ENCODE measurements around the gene CYTH1.

The CYTH1 gene

GRCh38 chr17:78804777-78805176 is 22.7 kb upstream of the CYTH1 start:
- no peaks in the 10 kb centered on the region for H3K9me3 ChIP-seq (ENCODE audit: insufficient read depth, low read depth, low read length)
- WGBS = 97% methylated on average over 11 of the region's 11 CpGs
- no peaks in the 10 kb centered on the region for H3K27me3 ChIP-seq (ENCODE audit: insufficient read depth, low read length)
- H3K4me3 ChIP-seq (ENCODE audit: low read length) = no peak overlapping the region
- no peak overlapping the region for H3K9ac ChIP-seq (ENCODE audit: low read depth, low read length)
- H3K4me1 ChIP-seq (ENCODE audit: insufficient read depth, low read length) = no peaks in the 10 kb centered on the region
- H3K36me3 ChIP-seq (ENCODE audit: insufficient read depth, low read length) = peaks cover 89% of the 10 kb centered on the region
- H3K27ac ChIP-seq (ENCODE audit: low read depth, low read length) = no peak overlapping the region

DNA sequence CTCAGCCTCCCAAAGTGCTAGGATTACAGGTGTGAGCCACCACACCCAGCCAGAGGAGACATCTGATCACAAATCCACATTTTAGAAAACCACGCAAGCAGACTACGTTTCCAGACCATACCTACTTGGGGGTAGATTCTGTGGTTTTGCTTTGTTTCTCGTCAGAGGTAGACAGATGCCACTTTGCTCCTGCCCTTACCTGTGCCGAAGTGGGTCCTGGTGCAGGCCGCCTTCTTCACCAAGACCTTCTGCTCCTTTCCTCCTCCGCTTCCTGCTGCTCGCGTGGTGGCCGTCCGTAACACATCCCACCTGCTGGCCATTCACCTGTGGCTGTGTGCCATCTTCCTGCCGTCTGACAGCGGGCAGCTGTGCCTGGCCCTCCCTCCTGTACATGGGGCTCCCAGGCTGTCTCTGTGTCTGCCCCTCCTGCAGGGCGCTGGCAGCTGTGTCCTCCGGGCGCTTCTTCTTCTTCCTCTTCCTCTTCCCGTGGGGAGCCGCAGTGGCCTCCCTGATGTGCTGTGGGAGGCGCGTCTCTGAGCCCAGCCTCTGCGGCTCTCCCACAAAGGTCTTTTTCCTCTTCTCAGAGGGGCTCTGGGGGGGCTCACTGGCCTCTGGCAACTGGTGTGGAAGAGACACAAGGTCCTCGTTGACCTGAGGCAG is 21.2 kb upstream of the CYTH1 start:
- Histone ChIP-seq H3K4me3 (ENCODE audit: low read length) (no peak overlapping the region), H3K27ac (ENCODE audit: low read depth, low read length) (no peak overlapping the region), H3K9me3 (ENCODE audit: insufficient read depth, low read depth, low read length) (no peaks in the 10 kb centered on the region), H3K36me3 (ENCODE audit: insufficient read depth, low read length) (peaks cover 89% of the 10 kb centered on the region), H3K9ac (ENCODE audit: low read depth, low read length) (no peak overlapping the region), H3K4me1 (ENCODE audit: insufficient read depth, low read length) (no peaks in the 10 kb centered on the region), H3K27me3 (ENCODE audit: insufficient read depth, low read length) (no peaks in the 10 kb centered on the region)
- 94% methylated on average over 21 of the region's 21 CpGs for WGBS

- no peaks in the 10 kb centered on the region for H3K27me3 ChIP-seq (ENCODE audit: insufficient read depth, low read length)
- no peak overlapping the region for H3K27ac ChIP-seq (ENCODE audit: low read depth, low read length)
- no peak overlapping the region for H3K9ac ChIP-seq (ENCODE audit: low read depth, low read length)
- H3K4me1 ChIP-seq (ENCODE audit: insufficient read depth, low read length) = no peaks in the 10 kb centered on the region
- 97% methylated on average over 14 of the region's 14 CpGs for WGBS
- H3K9me3 ChIP-seq (ENCODE audit: insufficient read depth, low read depth, low read length) = no peaks in the 10 kb centered on the region
- H3K4me3 ChIP-seq (ENCODE audit: low read length) = no peak overlapping the region
- peaks cover 89% of the 10 kb centered on the region for H3K36me3 ChIP-seq (ENCODE audit: insufficient read depth, low read length)
These were observed 20.4 kb upstream of the CYTH1 start for GRCh38 chr17:78802459-78802858.

- 94% methylated on average over 30 of the region's 30 CpGs for WGBS
- Histone ChIP-seq H3K36me3 (ENCODE audit: insufficient read depth, low read length) (peaks cover 89% of the 10 kb centered on the region), H3K9ac (ENCODE audit: low read depth, low read length) (no peak overlapping the region)
These were observed 19.9 kb upstream of the CYTH1 start for GRCh38 chr17:78802008-78802407.

GRCh38 chr17:78800132-78800931 is 18.3 kb upstream of the CYTH1 start:
- H3K4me1 ChIP-seq (ENCODE audit: insufficient read depth, low read length) = no peaks in the 10 kb centered on the region
- H3K36me3 ChIP-seq (ENCODE audit: insufficient read depth, low read length) = peaks cover 89% of the 10 kb centered on the region
- H3K27me3 ChIP-seq (ENCODE audit: insufficient read depth, low read length) = no peaks in the 10 kb centered on the region
- H3K27ac ChIP-seq (ENCODE audit: low read depth, low read length) = no peak overlapping the region
- 95% methylated on average over 18 of the region's 18 CpGs for WGBS
- no peak overlapping the region for H3K9ac ChIP-seq (ENCODE audit: low read depth, low read length)
- H3K9me3 ChIP-seq (ENCODE audit: insufficient read depth, low read depth, low read length) = no peaks in the 10 kb centered on the region
- no peak overlapping the region for H3K4me3 ChIP-seq (ENCODE audit: low read length)

More at GRCh38 chr17:78802008-78802407, 19.9 kb upstream of the CYTH1 start:
- no peak overlapping the region for H3K4me3 ChIP-seq (ENCODE audit: low read length)
- no peaks in the 10 kb centered on the region for H3K9me3 ChIP-seq (ENCODE audit: insufficient read depth, low read depth, low read length)
- H3K27ac ChIP-seq (ENCODE audit: low read depth, low read length) = no peak overlapping the region
- H3K27me3 ChIP-seq (ENCODE audit: insufficient read depth, low read length) = no peaks in the 10 kb centered on the region
- H3K4me1 ChIP-seq (ENCODE audit: insufficient read depth, low read length) = no peaks in the 10 kb centered on the region

DNA sequence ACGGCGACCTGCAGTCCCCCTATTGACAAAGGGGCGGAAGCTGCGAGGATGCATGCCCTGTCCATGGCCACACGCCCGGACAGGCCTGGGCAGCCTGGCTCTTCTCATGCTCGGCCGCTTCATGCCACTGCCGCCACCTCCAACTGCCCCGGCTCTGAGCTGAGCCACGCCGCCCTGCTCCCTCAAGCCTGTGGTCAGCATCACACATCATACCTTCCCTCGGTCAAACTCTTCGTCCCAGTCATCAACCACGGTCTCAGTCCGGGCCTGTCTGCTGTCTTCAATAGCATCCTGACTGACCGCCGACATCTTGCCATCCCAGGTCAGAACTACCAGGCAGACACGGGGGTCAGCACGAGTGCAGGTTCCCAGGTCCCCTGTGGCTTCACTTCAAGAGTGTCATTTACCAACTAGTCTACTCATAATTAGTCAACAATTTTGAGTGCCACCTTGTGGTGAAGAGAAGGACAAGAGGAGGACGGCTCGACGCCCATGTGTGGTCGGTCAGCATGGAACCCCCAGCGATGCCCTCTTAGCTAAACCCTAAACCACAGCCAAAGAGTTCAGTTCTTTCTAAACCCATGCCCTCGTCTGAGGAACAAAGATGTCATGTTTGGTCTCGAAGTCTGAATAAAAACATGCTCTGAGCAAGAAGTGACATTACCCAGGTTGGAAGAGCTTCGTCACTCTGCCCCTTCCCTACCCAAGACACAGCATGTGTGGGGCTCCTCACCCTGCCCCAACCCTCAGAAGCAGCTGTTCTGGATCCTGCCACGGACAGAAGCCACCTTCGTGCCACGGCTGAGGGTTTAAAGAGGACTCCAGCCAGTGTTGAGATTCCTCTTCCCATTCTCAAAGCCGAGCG is 16.9 kb upstream of the CYTH1 start:
- no peak overlapping the region for H3K27ac ChIP-seq (ENCODE audit: low read depth, low read length)
- WGBS = 93% methylated on average over 33 of the region's 33 CpGs
- H3K4me1 ChIP-seq (ENCODE audit: insufficient read depth, low read length) = no peaks in the 10 kb centered on the region
- peaks cover 88% of the 10 kb centered on the region for H3K36me3 ChIP-seq (ENCODE audit: insufficient read depth, low read length)
- no peaks in the 10 kb centered on the region for H3K9me3 ChIP-seq (ENCODE audit: insufficient read depth, low read depth, low read length)
- no peak overlapping the region for H3K4me3 ChIP-seq (ENCODE audit: low read length)
- no peaks in the 10 kb centered on the region for H3K27me3 ChIP-seq (ENCODE audit: insufficient read depth, low read length)
- H3K9ac ChIP-seq (ENCODE audit: low read depth, low read length) = no peak overlapping the region

DNA sequence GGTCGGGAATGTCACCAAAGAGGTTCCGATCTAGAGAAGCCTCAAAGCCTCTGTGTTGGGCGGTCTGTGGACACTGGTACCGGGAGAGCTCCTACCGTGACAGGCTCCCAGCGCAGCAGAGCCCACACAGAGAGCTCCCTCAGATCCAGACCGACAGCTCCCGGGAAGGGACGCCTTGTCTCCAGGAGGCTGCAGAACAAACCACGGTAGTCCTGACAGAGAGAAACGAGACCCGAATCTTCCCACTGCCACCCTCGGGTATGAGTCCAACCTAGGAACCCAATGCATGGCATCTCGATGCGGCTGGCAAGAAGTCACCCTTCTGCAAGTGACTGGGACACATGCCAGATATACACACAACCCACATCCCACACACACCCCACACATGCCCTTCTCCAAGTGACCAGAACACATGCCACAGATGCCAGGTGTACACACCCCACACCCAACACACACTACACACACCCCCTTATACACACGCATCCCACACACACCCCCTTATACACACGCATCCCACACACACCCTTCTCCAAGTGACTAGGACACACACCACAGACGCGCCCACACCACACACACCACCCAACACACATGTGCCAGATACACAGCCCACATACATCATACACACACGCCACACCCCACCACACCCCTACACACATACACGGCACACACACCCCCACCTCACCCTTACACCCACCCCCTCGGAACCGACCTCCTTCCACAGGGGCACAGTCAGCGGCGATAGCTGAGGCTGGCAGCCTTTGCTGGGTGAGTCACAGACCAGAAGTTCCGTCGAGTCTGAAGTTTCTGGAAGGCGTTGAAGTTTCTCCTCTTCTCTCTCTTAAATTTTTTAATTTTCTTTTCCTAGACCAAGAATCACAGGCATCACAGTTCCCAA is 15.9 kb upstream of the CYTH1 start:
- WGBS = 93% methylated on average over 28 of the region's 28 CpGs
- Histone ChIP-seq H3K27me3 (ENCODE audit: insufficient read depth, low read length) (no peaks in the 10 kb centered on the region), H3K9ac (ENCODE audit: low read depth, low read length) (no peak overlapping the region), H3K9me3 (ENCODE audit: insufficient read depth, low read depth, low read length) (no peaks in the 10 kb centered on the region), H3K4me1 (ENCODE audit: insufficient read depth, low read length) (no peaks in the 10 kb centered on the region), H3K4me3 (ENCODE audit: low read length) (no peak overlapping the region), H3K27ac (ENCODE audit: low read depth, low read length) (no peak overlapping the region), H3K36me3 (ENCODE audit: insufficient read depth, low read length) (peaks cover 87% of the 10 kb centered on the region)

DNA sequence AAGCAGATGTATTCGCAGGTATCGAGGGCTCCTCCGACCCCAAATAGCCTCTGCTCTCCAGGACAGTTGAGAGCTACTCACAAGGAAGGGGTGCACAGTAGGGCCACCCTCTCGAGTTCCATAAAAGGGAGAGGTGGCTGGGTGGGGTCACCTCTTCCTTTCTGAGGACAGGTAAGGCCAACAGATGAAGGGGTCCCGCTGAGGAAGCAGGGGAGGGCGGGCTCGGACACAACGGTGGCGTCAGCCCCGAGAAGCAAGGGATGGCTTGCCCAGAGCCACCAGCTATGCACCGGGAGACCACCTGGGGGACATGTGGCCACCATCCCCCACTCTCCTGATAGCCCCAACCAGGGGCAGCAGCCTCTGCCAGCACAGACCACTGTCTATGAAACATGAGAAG is 15.1 kb upstream of the CYTH1 start:
- Histone ChIP-seq H3K9ac (ENCODE audit: low read depth, low read length) (no peak overlapping the region), H3K9me3 (ENCODE audit: insufficient read depth, low read depth, low read length) (no peaks in the 10 kb centered on the region), H3K27me3 (ENCODE audit: insufficient read depth, low read length) (no peaks in the 10 kb centered on the region), H3K36me3 (ENCODE audit: insufficient read depth, low read length) (peaks cover 80% of the 10 kb centered on the region), H3K4me3 (ENCODE audit: low read length) (no peak overlapping the region), H3K4me1 (ENCODE audit: insufficient read depth, low read length) (no peaks in the 10 kb centered on the region), H3K27ac (ENCODE audit: low read depth, low read length) (no peak overlapping the region)
- 98% methylated on average over 11 of the region's 11 CpGs for WGBS

- no peak overlapping the region for H3K9ac ChIP-seq (ENCODE audit: low read depth, low read length)
- H3K4me1 ChIP-seq (ENCODE audit: insufficient read depth, low read length) = no peaks in the 10 kb centered on the region
- H3K9me3 ChIP-seq (ENCODE audit: insufficient read depth, low read depth, low read length) = no peaks in the 10 kb centered on the region
- no peak overlapping the region for H3K27ac ChIP-seq (ENCODE audit: low read depth, low read length)
- H3K27me3 ChIP-seq (ENCODE audit: insufficient read depth, low read length) = no peaks in the 10 kb centered on the region
- no peak overlapping the region for H3K4me3 ChIP-seq (ENCODE audit: low read length)
- whole genome bisulfite sequencing = 93% methylated on average over 11 of the region's 11 CpGs
- H3K36me3 ChIP-seq (ENCODE audit: insufficient read depth, low read length) = peaks cover 81% of the 10 kb centered on the region
These were observed 14.4 kb upstream of the CYTH1 start for GRCh38 chr17:78796517-78796900.

- no peak overlapping the region for H3K27ac ChIP-seq (ENCODE audit: low read depth, low read length)
- H3K9ac ChIP-seq (ENCODE audit: low read depth, low read length) = no peak overlapping the region
- no peak overlapping the region for H3K4me3 ChIP-seq (ENCODE audit: low read length)
- H3K27me3 ChIP-seq (ENCODE audit: insufficient read depth, low read length) = no peaks in the 10 kb centered on the region
- WGBS = 96% methylated on average over 14 of the region's 14 CpGs
- no peaks in the 10 kb centered on the region for H3K4me1 ChIP-seq (ENCODE audit: insufficient read depth, low read length)
- no peaks in the 10 kb centered on the region for H3K9me3 ChIP-seq (ENCODE audit: insufficient read depth, low read depth, low read length)
- peaks cover 76% of the 10 kb centered on the region for H3K36me3 ChIP-seq (ENCODE audit: insufficient read depth, low read length)
These were observed 13.9 kb upstream of the CYTH1 start for GRCh38 chr17:78795861-78796516.

All from HUES64 (cell line).